Embryonic facial prominence (tissue), 1 donor: ENCODE measurements around the gene SH3GL3.

Source experiments
- DNase-seq: peaks from one replicate; pipeline ENCODE4 v3.0.0-alpha.2; 2016; ENCODE audit errors: extremely low spot score

The SH3GL3 gene

DNA sequence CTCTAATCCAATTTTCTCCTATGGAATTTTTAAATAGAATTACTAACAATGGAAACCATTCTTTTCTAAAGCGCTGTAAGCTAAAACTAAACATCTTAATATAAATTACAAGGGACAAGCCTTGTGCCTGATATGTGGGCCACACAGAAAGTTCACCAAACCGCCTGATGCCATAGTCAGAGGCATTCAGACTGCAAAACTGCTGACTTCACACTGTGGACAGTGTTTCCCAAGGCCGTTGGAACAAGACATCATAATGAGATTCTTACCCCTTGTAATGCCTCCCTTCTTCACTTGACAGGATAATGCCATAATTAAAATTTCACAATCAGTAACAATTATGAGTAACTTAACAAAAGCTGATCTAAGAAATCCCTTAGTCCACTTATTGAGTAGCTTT lies 14.9 kb downstream of the SH3GL3 start:
- DNase-seq, result no peak

GRCh38 chr15:83462953-83463433 lies 15.9 kb downstream of the SH3GL3 start:
- no peak for DNase-seq

GRCh38 chr15:83470887-83471286 lies 23.7 kb downstream of the SH3GL3 start:
- DNase-seq, result no peak

DNA sequence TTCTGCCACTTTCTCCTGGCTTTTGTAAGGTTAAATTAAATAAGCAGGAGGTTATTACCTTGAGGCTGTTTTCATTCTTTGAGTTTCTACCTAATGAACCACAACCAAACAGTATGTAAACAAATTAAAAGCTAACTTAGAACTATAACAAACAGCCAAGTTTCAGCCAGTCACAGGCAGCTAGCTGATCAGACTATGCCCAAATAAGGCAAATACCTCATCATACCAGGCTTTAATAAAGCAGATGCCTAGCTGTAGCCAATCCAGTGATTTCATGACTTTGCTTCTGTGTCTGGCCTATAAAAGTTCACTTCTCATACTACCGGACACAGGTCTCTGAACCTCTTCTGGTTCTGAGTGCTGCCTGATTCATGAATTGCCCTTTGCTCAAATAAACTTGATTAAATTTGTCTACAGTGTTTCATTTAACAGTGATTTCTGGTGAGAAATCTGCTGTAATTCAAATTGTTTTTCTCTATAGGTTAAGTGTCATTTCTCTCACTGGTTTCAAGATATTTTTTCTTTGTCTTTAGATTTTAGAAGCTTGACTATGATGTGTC lies 24.2 kb downstream of the SH3GL3 start:
- no peak for DNase-seq

DNA sequence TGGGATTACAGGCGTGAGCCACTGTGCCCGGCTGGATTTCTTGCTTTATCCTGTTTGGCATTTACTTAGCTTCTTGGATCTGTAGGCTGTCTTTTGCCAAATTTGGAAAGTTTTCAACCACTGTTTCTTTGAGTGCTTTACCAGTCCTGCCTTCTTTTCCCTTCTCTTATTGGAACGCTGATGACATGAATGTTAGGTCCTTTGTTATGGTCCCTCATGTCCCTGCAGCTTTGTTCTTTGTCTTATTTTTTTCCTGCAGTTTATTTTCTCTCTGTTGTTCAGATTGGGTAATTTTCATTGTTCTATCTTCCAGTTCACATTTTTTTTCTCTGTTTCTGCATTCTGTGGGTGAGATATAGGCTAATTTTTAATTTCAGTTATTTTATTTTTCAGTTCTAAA lies 25.0 kb downstream of the SH3GL3 start:
- no peak for DNase-seq

- no peak for DNase-seq
Measured at GRCh38 chr15:83472797-83473196, 25.7 kb downstream of the SH3GL3 start.

DNA sequence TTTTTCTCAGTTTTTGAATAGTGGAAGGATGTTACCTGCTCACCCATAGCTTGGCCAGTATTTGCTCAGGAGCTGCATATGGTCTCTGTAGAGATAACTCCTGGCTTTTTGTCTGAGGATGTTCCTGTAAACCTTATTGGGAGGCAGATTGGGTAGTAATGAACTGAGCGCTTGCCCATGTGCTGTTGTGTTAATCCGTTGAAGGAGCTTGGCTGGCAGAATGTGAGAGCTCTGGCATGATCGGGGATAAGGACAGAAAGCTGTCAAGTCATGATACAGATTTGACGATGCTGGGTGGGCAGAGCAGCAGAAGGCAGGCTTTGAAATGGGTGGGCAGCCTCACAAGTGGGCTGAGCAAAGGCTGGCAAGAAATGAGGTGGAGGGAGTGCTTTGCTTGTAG lies 27.4 kb downstream of the SH3GL3 start:
- no peak for DNase-seq

DNA sequence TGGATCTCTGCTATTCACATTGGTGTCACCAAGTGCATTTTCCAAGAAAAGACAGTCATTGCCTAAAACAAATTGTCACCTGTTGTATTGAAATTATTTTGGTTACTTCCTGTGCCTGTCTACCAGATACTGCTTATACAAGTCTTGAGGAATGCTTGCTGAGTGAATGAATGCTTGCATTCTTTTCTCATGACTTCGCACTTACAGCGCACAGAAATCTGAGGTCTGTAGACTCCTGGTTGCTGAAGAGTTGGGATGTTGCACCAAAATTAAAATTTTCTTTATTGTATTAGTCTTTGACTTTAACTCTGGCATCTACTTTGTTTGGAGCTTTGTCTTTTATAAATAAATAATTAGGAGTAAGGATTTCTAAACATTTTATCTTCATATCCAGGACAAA lies 28.4 kb downstream of the SH3GL3 start:
- no peak for DNase-seq

GRCh38 chr15:83476066-83476465 lies 28.9 kb downstream of the SH3GL3 start:
- no peak for DNase-seq

DNA sequence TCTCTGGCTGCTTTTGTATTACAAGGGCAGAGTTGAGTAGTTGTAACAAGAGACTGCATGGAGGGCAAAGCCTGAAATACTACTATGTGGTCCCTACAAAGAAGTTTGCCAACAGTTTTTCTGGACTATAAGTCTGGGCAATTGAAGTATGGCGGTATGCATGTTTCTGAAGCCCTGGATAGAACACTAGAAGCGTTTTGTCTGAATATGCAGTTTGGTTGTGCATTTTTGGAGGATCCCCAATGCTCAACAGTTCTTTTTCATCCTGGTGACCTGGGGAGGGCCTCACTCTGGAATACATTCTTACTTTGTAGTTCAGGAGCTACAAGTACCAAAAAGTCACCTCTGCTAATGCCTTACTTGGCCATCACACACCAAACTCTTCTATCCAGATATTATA lies 29.6 kb downstream of the SH3GL3 start:
- DNase-seq, result no peak

GRCh38 chr15:83477172-83477807 lies 30.1 kb downstream of the SH3GL3 start:
- DNase-seq, result peak; percentile 42

DNA sequence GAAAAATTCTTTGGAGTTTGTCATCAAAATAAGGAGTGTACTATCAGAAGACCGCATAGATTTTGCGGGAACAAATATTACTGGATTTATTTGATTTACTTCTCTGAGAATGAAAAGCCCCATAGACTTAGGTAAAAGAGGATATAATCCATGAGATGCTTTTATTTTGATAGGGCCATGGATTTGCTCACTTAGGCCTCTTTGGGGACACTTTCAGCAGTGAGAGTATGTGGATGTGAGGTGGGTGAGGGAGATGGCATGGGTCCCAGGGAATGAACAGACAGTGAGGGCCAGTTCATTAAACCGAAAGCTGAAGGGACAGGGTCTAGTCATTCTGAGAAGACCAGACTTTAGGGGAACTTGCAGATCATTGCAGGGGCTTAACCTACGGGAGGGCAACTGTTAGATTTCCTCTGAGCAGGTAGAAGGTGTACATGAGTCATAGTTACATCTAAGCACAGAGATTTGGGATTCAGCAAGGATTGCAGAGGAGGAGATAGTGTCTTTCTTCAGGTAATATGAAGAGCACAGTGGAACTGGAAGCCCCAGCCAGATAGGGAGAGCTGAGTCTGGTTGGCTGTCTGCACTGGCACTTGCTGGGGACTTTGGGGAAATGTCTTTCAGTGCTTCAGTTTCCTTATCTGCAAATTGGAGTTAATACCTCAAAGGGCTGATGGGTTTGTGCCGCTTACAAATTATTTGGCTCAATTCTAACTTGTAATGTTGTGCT lies 30.8 kb downstream of the SH3GL3 start:
- no peak for DNase-seq

GRCh38 chr15:83483612-83484011 lies 36.5 kb downstream of the SH3GL3 start:
- DNase-seq, result no peak

DNA sequence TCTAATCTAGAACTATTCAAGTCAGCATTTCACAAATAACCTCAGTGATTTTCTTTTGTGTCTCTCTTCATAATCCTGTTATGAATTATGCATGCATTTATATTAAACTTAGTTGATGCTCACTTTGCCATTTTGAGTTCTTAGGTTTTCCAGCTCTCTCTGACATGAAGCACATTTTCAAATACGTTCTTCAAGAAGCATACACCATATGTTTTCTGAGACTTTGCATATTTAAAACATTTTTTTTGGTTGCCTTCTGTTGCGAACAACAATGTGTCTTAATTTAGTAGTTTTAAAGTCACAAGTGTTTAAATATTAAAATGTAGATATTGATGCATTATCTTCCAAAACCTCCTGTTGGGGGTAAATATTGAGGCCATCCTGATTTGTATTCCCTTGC lies 37.5 kb downstream of the SH3GL3 start:
- no peak for DNase-seq

DNA sequence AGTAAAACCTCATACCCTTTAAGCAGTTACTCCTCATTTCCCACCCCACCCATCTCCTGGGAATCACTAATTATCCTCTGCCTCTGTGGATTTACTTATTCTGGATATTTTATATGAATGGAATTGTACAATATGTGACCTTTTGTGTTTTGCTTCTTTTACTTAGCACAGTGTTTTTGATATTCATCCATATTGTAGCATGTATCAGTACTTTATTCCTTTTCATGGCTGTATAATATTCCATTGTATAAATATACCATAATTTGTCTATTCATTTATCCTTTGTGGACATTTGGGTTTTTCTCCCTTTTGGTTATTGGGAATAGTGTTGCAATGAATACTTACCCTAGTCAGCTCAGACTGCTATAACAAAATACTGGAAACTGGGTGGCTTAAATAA lies 39.2 kb downstream of the SH3GL3 start:
- DNase-seq, result no peak

DNA sequence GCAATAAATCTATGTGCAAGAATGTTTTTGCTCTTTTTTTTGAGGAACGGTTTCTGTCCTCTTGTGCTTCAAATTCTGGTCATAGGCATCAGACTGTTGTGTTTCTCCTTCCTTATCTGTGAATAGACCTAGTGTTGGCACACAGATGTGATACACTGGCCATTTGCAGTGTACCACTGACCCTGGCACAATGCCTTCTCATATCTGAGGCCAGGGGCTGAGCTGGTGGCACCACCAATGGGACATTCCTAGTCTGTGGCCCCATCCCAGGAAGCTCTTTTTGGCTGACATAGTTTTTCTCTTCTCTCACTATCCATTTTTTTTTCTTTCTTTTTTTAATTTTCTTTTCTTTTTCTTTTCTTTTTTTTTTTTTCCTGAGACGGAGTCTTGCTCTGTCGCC lies 40.4 kb downstream of the SH3GL3 start:
- DNase-seq, result no peak

GRCh38 chr15:83489690-83490089 lies 42.5 kb downstream of the SH3GL3 start:
- no peak for DNase-seq

DNA sequence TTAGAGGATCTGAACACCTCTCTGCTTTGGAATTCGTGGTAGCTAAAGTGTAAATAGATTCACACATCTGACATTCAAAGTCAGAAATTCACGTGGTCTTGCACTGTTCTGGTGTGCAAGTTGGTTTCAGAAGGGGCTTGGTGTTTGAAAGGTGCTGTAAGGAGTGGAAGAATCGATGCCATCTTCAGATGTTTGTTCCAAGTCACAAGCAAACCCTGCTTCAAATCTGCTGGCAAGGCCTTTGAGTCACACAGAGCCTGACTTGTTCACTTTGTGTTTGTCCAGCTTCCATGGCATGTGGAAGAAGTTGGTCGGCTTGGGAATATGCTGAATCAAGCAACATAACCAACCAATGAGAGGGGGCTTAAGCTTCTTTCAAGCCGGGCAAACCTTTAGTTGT lies 44.3 kb downstream of the SH3GL3 start:
- no peak for DNase-seq

DNA sequence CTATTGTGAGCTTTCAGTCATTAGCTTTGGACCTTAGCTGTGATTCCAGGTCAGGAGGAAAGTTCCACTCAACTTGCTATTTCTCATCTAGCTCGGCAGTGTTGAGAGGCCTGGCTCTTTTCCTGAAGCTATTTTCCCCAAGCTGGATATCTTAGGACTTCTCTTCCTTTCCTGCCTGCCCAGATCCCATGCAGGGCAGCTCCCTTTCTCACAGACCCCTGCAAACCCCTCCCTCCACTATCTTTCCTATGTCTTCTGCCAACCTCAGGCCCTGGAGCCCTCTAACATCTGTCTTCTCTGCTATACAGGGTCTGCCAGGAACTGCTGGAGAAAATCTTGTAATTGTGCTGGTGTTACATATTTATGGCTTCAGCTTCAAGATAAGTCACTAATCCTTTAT lies 49.6 kb downstream of the SH3GL3 start:
- DNase-seq, result no peak

DNA sequence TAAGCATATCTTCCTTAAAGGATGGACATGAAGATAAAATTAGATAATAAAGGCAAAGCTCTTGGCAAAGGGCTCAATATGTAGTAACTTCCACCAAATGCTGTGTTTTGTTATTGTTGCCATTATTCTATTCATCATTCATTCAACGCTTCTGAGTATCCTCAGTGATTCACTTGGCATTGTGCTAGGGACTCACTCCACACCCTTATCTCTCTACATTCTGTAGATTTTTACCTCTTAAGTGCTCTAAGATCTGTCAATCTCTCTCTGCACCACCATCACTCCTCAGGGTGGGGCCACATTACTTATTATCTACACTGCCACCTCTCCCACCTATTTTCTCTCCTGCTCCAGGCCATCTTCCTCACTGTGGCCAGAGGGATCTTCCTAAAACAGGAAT lies 51.2 kb downstream of the SH3GL3 start:
- DNase-seq, result no peak

DNA sequence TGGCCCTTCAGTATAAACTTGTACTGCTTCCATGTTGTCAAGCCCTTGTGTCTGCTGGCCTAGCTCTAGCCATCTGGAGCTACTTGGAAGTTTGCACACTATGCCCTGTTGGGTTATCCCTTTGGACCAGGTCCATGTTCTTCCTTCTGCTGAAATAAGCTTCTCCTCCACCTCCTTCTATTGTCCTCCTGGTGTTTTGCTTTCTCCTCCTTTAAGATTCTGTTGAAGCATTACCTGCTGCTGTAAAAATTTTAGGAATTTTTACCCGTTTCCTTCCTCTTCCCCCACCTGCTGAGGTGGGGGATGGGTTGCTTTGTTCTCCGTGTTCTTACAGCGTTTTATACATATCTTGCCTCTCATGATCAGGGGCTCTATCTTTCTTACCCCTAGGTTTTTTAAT lies 51.7 kb downstream of the SH3GL3 start:
- DNase-seq, result no peak

DNA sequence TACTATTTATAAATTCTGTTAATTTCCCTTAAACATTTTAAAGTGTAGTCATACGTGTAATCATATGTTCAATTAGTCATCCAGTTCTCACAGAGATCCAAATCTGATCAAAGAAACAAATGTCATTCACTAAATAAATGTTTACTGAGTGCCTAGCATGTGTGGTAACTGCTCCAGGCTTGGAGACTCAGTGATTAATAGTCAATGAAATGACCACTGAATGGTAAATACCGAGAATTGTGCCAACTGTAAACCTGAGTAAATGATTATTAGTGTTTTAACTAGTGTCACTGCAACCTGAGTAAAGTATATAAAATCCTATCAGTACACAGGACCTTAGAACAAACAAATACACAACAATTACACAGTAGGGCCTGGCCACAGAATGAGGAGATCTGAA lies 52.3 kb downstream of the SH3GL3 start:
- DNase-seq, result no peak
